HG03457 (cell line): Measurements from ENCODE around the gene POFUT2.
"Not testable (repeated sequence)": the region's sequence is repeated elsewhere in the genome, so short reads cannot be mapped to it uniquely, and the experiment has no call there.

Experiments used
- ATAC-seq: cut with Tn5 transposase; IDR thresholded peaks from one replicate; pipeline ENCODE4 v1.9.1; 2021; ENCODE audit warnings: moderate number of reproducible peaks; ENCODE audit not compliant: unreplicated experiment

Gene POFUT2

GRCh38 chr21:45310459-45310858, 22.8 kb upstream of the POFUT2 start:
- ATAC-seq: no peak

- ATAC-seq: no peak
Observed at GRCh38 chr21:45309987-45310381, 22.3 kb upstream of the POFUT2 start.

- no peak for ATAC-seq
Observed at GRCh38 chr21:45309069-45309986, 21.6 kb upstream of the POFUT2 start.

- no peak for ATAC-seq
Observed at GRCh38 chr21:45308194-45309068, 20.7 kb upstream of the POFUT2 start.

- not testable (repeated sequence) for ATAC-seq
Observed at GRCh38 chr21:45307597-45308158, 20.0 kb upstream of the POFUT2 start.

- ATAC-seq: no peak
Observed at GRCh38 chr21:45306832-45307571, 19.3 kb upstream of the POFUT2 start.

- no peak for ATAC-seq
Observed at GRCh38 chr21:45306453-45306831, 18.7 kb upstream of the POFUT2 start.

- ATAC-seq: no peak
Observed at GRCh38 chr21:45305836-45306235, 18.1 kb upstream of the POFUT2 start.

GRCh38 chr21:45304945-45305344, 17.2 kb upstream of the POFUT2 start:
- no peak for ATAC-seq

- no peak for ATAC-seq
Observed at GRCh38 chr21:45304476-45304830, 16.8 kb upstream of the POFUT2 start.

GRCh38 chr21:45303751-45304475, 16.2 kb upstream of the POFUT2 start:
- no peak for ATAC-seq

- no peak for ATAC-seq
Observed at GRCh38 chr21:45303091-45303615, 15.5 kb upstream of the POFUT2 start.

- no peak for ATAC-seq
Observed at GRCh38 chr21:45302082-45303061, 14.7 kb upstream of the POFUT2 start.

GRCh38 chr21:45301521-45302081, 13.9 kb upstream of the POFUT2 start:
- no peak for ATAC-seq

GRCh38 chr21:45300786-45301520, 13.3 kb upstream of the POFUT2 start:
- ATAC-seq: no peak

- ATAC-seq: no peak
Observed at GRCh38 chr21:45299864-45300785, 12.4 kb upstream of the POFUT2 start.
